A549 (cell line): ENCODE data around the gene ADCY3.
"Not testable (repeated sequence)": the region's sequence is repeated elsewhere in the genome, so short reads cannot be mapped to it uniquely, and the experiment has no call there.

Experiments used
- EHMT2 ChIP-seq: fragments of 200-600 bp; sonication (generic); IDR thresholded peaks from 2 replicates; pipeline ENCODE4 v1.6.1; 2016; ENCODE audit warnings: antibody characterized with exemption, low read depth, mild to moderate bottlenecking, moderate library complexity
- FOSL2 ChIP-seq, 2 experiments: fragments of 450-650 bp in 1 of 2; fragments of >200 bp in 1 of 2; sonication (Bioruptor Twin) in 1 of 2; formaldehyde crosslinking; IDR thresholded peaks; 2 replicates each; pipeline versions ENCODE4 v1.5.0 to v1.6.1; 2016 to 2020; ENCODE audit warnings: mild to moderate bottlenecking in 1 of 2, moderate library complexity in 1 of 2
- HDAC2 ChIP-seq: fragments of 200-600 bp; sonication (generic); IDR thresholded peaks from 2 replicates; pipeline ENCODE4 v1.6.1; 2016
- HOXA7 ChIP-seq: fragments of 250-450 bp; sonication (Bioruptor Pico); IDR thresholded peaks from 2 replicates; pipeline ENCODE4 v1.5.0; 2020; ENCODE audit warnings: mild to moderate bottlenecking, moderate library complexity
- HOXB5 ChIP-seq: fragments of 250-450 bp; sonication (Bioruptor Pico); IDR thresholded peaks from 2 replicates; pipeline ENCODE4 v1.5.0; 2020; ENCODE audit warnings: mild to moderate bottlenecking, moderate library complexity
- JUNB ChIP-seq: fragments of >200 bp; sonication (Bioruptor Twin); formaldehyde crosslinking; IDR thresholded peaks from 2 replicates; pipeline ENCODE4 v1.6.1; 2016
- KDM1A ChIP-seq: fragments of 200-600 bp; sonication (generic); IDR thresholded peaks from 2 replicates; pipeline ENCODE4 v1.6.1; 2016; ENCODE audit warnings: low read depth, mild to moderate bottlenecking
- KDM5A ChIP-seq: fragments of 200-600 bp; sonication (generic); IDR thresholded peaks from 2 replicates; pipeline ENCODE4 v1.6.1; 2016; ENCODE audit warnings: antibody characterized with exemption, mild to moderate bottlenecking
- PHF8 ChIP-seq: fragments of 200-600 bp; sonication (generic); IDR thresholded peaks from 2 replicates; pipeline ENCODE4 v1.6.1; 2016; ENCODE audit warnings: low read depth, mild to moderate bottlenecking, antibody characterized with exemption, moderate library complexity, borderline replicate concordance
- POLR2A ChIP-seq: IDR thresholded peaks from 2 replicates; pipeline ENCODE4 v1.6.1; 2012; ENCODE audit warnings: mild to moderate bottlenecking, low read length
- RNF2 ChIP-seq: fragments of 200-600 bp; sonication (generic); IDR thresholded peaks from 2 replicates; pipeline ENCODE4 v1.6.1; 2016; ENCODE audit warnings: low read depth, mild to moderate bottlenecking, antibody characterized with exemption, moderate library complexity, borderline replicate concordance
- SREBF2 ChIP-seq: fragments of 450-650 bp; IDR thresholded peaks from 2 replicates; pipeline ENCODE4 v1.6.1; 2014; ENCODE audit warnings: mild to moderate bottlenecking, moderate library complexity
- TF ChIP-seq, protein P1 (sequence below): fragments of >200 bp; sonication (Bioruptor Twin); formaldehyde crosslinking; IDR thresholded peaks from 3 replicates; pipeline ENCODE4 v1.5.1; 2016

DNA sequence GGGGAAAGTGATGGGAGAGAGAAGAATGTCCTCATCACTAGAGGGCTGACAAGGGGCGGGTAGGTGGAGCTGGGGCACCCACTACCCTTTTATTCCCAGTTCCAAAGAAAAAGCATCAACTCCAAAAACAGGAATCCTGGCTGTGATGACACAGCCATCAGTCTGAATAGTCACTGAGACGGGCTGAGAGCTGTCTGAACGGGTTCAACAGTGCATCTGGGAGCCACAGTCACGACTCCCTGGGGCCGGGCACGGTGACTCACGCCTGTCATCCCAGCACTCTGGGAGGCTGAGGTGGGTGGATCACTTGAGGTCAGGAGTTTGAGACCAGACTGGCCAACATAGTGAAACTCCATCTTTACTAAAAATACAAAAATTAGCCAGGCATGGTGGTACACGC, 84.6 kb downstream of the ADCY3 start:
- TF ChIP-seq FOSL2 (IDR thresholded peaks at IDR 0.05); FOSL2 (CRISPR knock-in tag; IDR thresholded peaks at IDR 0.05); PHF8; HOXA7; EHMT2; SREBF2; KDM5A; HDAC2; POLR2A; JUNB; RNF2; KDM1A; HOXB5 (CRISPR knock-in tag): not testable (repeated sequence)
- TF ChIP-seq, protein P1, sequence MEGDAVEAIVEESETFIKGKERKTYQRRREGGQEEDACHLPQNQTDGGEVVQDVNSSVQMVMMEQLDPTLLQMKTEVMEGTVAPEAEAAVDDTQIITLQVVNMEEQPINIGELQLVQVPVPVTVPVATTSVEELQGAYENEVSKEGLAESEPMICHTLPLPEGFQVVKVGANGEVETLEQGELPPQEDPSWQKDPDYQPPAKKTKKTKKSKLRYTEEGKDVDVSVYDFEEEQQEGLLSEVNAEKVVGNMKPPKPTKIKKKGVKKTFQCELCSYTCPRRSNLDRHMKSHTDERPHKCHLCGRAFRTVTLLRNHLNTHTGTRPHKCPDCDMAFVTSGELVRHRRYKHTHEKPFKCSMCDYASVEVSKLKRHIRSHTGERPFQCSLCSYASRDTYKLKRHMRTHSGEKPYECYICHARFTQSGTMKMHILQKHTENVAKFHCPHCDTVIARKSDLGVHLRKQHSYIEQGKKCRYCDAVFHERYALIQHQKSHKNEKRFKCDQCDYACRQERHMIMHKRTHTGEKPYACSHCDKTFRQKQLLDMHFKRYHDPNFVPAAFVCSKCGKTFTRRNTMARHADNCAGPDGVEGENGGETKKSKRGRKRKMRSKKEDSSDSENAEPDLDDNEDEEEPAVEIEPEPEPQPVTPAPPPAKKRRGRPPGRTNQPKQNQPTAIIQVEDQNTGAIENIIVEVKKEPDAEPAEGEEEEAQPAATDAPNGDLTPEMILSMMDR: not testable (repeated sequence)
